ENCODE measurements around the gene GMDS.
A peak's percentile ranks its signal among the peaks of the same experiment; 100 is the strongest.

GMDS gene

GRCh38 chr6:1615151-1615852 lies 630.1 kb downstream of the GMDS start:
- Histone ChIP-seq H3K27ac (ENCODE audit: low read depth in 2 of 2, low read length in 2 of 2) (no peak overlapping the region), H3K9ac (ENCODE audit: low read depth in 1 of 2, low read length in 2 of 2) (no peak overlapping the region), H3K4me3 (ENCODE audit: low read length in 2 of 2) (no peak overlapping the region), H3K27me3 (ENCODE audit: control insufficient read depth in 2 of 2, insufficient read depth in 2 of 2, low read length in 2 of 2) (peaks cover 31 to 45% of the 10 kb centered on the region in 2 donors), H3K36me3 (ENCODE audit: control insufficient read depth in 2 of 2, insufficient read depth in 2 of 2, low read length in 2 of 2) (no peaks in the 10 kb centered on the region), H3K4me1 (ENCODE audit: control insufficient read depth in 2 of 2, insufficient read depth in 2 of 2, low read length in 2 of 2) (peaks cover 5 to 12% of the 10 kb centered on the region in 2 donors), H3K9me3 (ENCODE audit: control insufficient read depth in 2 of 2, low read length in 2 of 2) (no peaks in the 10 kb centered on the region)

- Histone ChIP-seq H3K27me3 (ENCODE audit: control insufficient read depth in 2 of 2, insufficient read depth in 2 of 2, low read length in 2 of 2) (peaks cover 31 to 45% of the 10 kb centered on the region in 2 donors), H3K4me3 (ENCODE audit: low read length in 2 of 2) (peak overlapping the region in 1 of 2 donors; percentile 30), H3K36me3 (ENCODE audit: control insufficient read depth in 2 of 2, insufficient read depth in 2 of 2, low read length in 2 of 2) (no peaks in the 10 kb centered on the region), H3K4me1 (ENCODE audit: control insufficient read depth in 2 of 2, insufficient read depth in 2 of 2, low read length in 2 of 2) (peaks cover 5 to 10% of the 10 kb centered on the region in 2 donors), H3K9ac (ENCODE audit: low read depth in 1 of 2, low read length in 2 of 2) (no peak overlapping the region), H3K27ac (ENCODE audit: low read depth in 2 of 2, low read length in 2 of 2) (no peak overlapping the region), H3K9me3 (ENCODE audit: control insufficient read depth in 2 of 2, low read length in 2 of 2) (no peaks in the 10 kb centered on the region)
Observed at GRCh38 chr6:1614448-1615150, 630.8 kb downstream of the GMDS start.

- Histone ChIP-seq H3K27ac (ENCODE audit: low read depth in 2 of 2, low read length in 2 of 2) (no peak overlapping the region), H3K9ac (ENCODE audit: low read depth in 1 of 2, low read length in 2 of 2) (no peak overlapping the region)
Observed at GRCh38 chr6:1613688-1614447, 631.5 kb downstream of the GMDS start.

GRCh38 chr6:1613346-1613687 lies 632.1 kb downstream of the GMDS start:
- Histone ChIP-seq H3K4me1 (ENCODE audit: control insufficient read depth in 2 of 2, insufficient read depth in 2 of 2, low read length in 2 of 2) (peaks cover 10 to 15% of the 10 kb centered on the region in 2 donors), H3K9me3 (ENCODE audit: control insufficient read depth in 2 of 2, low read length in 2 of 2) (no peaks in the 10 kb centered on the region)

More at GRCh38 chr6:1613688-1614447, 631.5 kb downstream of the GMDS start:
- peaks cover 31 to 50% of the 10 kb centered on the region in 2 donors for H3K27me3 ChIP-seq (ENCODE audit: control insufficient read depth in 2 of 2, insufficient read depth in 2 of 2, low read length in 2 of 2)
- peak overlapping the region in 1 of 2 donors; percentile 30 for H3K4me3 ChIP-seq (ENCODE audit: low read length in 2 of 2)
- H3K36me3 ChIP-seq (ENCODE audit: control insufficient read depth in 2 of 2, insufficient read depth in 2 of 2, low read length in 2 of 2), result no peaks in the 10 kb centered on the region
- H3K9me3 ChIP-seq (ENCODE audit: control insufficient read depth in 2 of 2, low read length in 2 of 2), result no peaks in the 10 kb centered on the region
- H3K4me1 ChIP-seq (ENCODE audit: control insufficient read depth in 2 of 2, insufficient read depth in 2 of 2, low read length in 2 of 2), result peaks cover 9 to 15% of the 10 kb centered on the region in 2 donors

GRCh38 chr6:1612974-1613306 lies 632.5 kb downstream of the GMDS start:
- H3K4me3 ChIP-seq (ENCODE audit: low read length in 2 of 2), result no peak overlapping the region
- H3K27ac ChIP-seq (ENCODE audit: low read depth in 2 of 2, low read length in 2 of 2), result no peak overlapping the region
- H3K27me3 ChIP-seq (ENCODE audit: control insufficient read depth in 2 of 2, insufficient read depth in 2 of 2, low read length in 2 of 2), result peaks cover 35 to 60% of the 10 kb centered on the region in 2 donors
- no peaks in the 10 kb centered on the region for H3K36me3 ChIP-seq (ENCODE audit: control insufficient read depth in 2 of 2, insufficient read depth in 2 of 2, low read length in 2 of 2)
- H3K9me3 ChIP-seq (ENCODE audit: control insufficient read depth in 2 of 2, low read length in 2 of 2), result no peaks in the 10 kb centered on the region
- H3K9ac ChIP-seq (ENCODE audit: low read depth in 1 of 2, low read length in 2 of 2), result no peak overlapping the region
- peaks cover 10 to 15% of the 10 kb centered on the region in 2 donors for H3K4me1 ChIP-seq (ENCODE audit: control insufficient read depth in 2 of 2, insufficient read depth in 2 of 2, low read length in 2 of 2)

More at GRCh38 chr6:1613346-1613687, 632.1 kb downstream of the GMDS start:
- no peak overlapping the region for H3K9ac ChIP-seq (ENCODE audit: low read depth in 1 of 2, low read length in 2 of 2)
- H3K4me3 ChIP-seq (ENCODE audit: low read length in 2 of 2), result peak overlapping the region in 1 of 2 donors; percentile 30
- peaks cover 33 to 56% of the 10 kb centered on the region in 2 donors for H3K27me3 ChIP-seq (ENCODE audit: control insufficient read depth in 2 of 2, insufficient read depth in 2 of 2, low read length in 2 of 2)
- H3K36me3 ChIP-seq (ENCODE audit: control insufficient read depth in 2 of 2, insufficient read depth in 2 of 2, low read length in 2 of 2), result no peaks in the 10 kb centered on the region
- no peak overlapping the region for H3K27ac ChIP-seq (ENCODE audit: low read depth in 2 of 2, low read length in 2 of 2)

- H3K9ac ChIP-seq (ENCODE audit: low read depth in 1 of 2, low read length in 2 of 2), result no peak overlapping the region
- H3K36me3 ChIP-seq (ENCODE audit: control insufficient read depth in 2 of 2, insufficient read depth in 2 of 2, low read length in 2 of 2), result no peaks in the 10 kb centered on the region
- peaks cover 14 to 15% of the 10 kb centered on the region in 2 donors for H3K4me1 ChIP-seq (ENCODE audit: control insufficient read depth in 2 of 2, insufficient read depth in 2 of 2, low read length in 2 of 2)
- H3K27ac ChIP-seq (ENCODE audit: low read depth in 2 of 2, low read length in 2 of 2), result no peak overlapping the region
- H3K9me3 ChIP-seq (ENCODE audit: control insufficient read depth in 2 of 2, low read length in 2 of 2), result no peaks in the 10 kb centered on the region
- peaks cover 40 to 65% of the 10 kb centered on the region in 2 donors for H3K27me3 ChIP-seq (ENCODE audit: control insufficient read depth in 2 of 2, insufficient read depth in 2 of 2, low read length in 2 of 2)
- peak overlapping the region in 1 of 2 donors; percentile 70 for H3K4me3 ChIP-seq (ENCODE audit: low read length in 2 of 2)
Observed at GRCh38 chr6:1612299-1612973, 633.0 kb downstream of the GMDS start.

- Histone ChIP-seq H3K27ac (ENCODE audit: low read depth in 2 of 2, low read length in 2 of 2) (no peak overlapping the region), H3K9me3 (ENCODE audit: control insufficient read depth in 2 of 2, low read length in 2 of 2) (no peaks in the 10 kb centered on the region), H3K27me3 (ENCODE audit: control insufficient read depth in 2 of 2, insufficient read depth in 2 of 2, low read length in 2 of 2) (peaks cover 47 to 72% of the 10 kb centered on the region in 2 donors), H3K4me1 (ENCODE audit: control insufficient read depth in 2 of 2, insufficient read depth in 2 of 2, low read length in 2 of 2) (peaks cover 15 to 16% of the 10 kb centered on the region in 2 donors), H3K9ac (ENCODE audit: low read depth in 1 of 2, low read length in 2 of 2) (peak overlapping the region in 1 of 2 donors; percentile 47), H3K36me3 (ENCODE audit: control insufficient read depth in 2 of 2, insufficient read depth in 2 of 2, low read length in 2 of 2) (no peaks in the 10 kb centered on the region), H3K4me3 (ENCODE audit: low read length in 2 of 2) (peak overlapping the region; percentile 64 to 70)
Observed at GRCh38 chr6:1611572-1612298, 633.7 kb downstream of the GMDS start.

- Histone ChIP-seq H3K27ac (ENCODE audit: low read depth in 2 of 2, low read length in 2 of 2) (no peak overlapping the region), H3K4me1 (ENCODE audit: control insufficient read depth in 2 of 2, insufficient read depth in 2 of 2, low read length in 2 of 2) (peaks cover 15 to 18% of the 10 kb centered on the region in 2 donors), H3K9me3 (ENCODE audit: control insufficient read depth in 2 of 2, low read length in 2 of 2) (no peaks in the 10 kb centered on the region), H3K9ac (ENCODE audit: low read depth in 1 of 2, low read length in 2 of 2) (no peak overlapping the region), H3K36me3 (ENCODE audit: control insufficient read depth in 2 of 2, insufficient read depth in 2 of 2, low read length in 2 of 2) (no peaks in the 10 kb centered on the region), H3K27me3 (ENCODE audit: control insufficient read depth in 2 of 2, insufficient read depth in 2 of 2, low read length in 2 of 2) (peaks cover 52 to 74% of the 10 kb centered on the region in 2 donors), H3K4me3 (ENCODE audit: low read length in 2 of 2) (peak overlapping the region in 1 of 2 donors; percentile 64)
Observed at GRCh38 chr6:1611322-1611571, 634.2 kb downstream of the GMDS start.

- Histone ChIP-seq H3K36me3 (ENCODE audit: control insufficient read depth in 2 of 2, insufficient read depth in 2 of 2, low read length in 2 of 2) (no peaks in the 10 kb centered on the region), H3K9ac (ENCODE audit: low read depth in 1 of 2, low read length in 2 of 2) (no peak overlapping the region), H3K4me1 (ENCODE audit: control insufficient read depth in 2 of 2, insufficient read depth in 2 of 2, low read length in 2 of 2) (peaks cover 15 to 18% of the 10 kb centered on the region in 2 donors), H3K27me3 (ENCODE audit: control insufficient read depth in 2 of 2, insufficient read depth in 2 of 2, low read length in 2 of 2) (peaks cover 57 to 78% of the 10 kb centered on the region in 2 donors), H3K4me3 (ENCODE audit: low read length in 2 of 2) (peak overlapping the region; percentile 62 to 64), H3K9me3 (ENCODE audit: control insufficient read depth in 2 of 2, low read length in 2 of 2) (no peaks in the 10 kb centered on the region), H3K27ac (ENCODE audit: low read depth in 2 of 2, low read length in 2 of 2) (peak overlapping the region; percentile 3 to 16)
Observed at GRCh38 chr6:1610497-1611321, 634.7 kb downstream of the GMDS start.
